ENCODE results near the gene CARD10. TPM values are rescaled to one million over a fixed set of nuclear protein-coding genes. Genes with fewer than 3 reads are reported as not detected.
"Not testable (repeated sequence)": the region's sequence is repeated elsewhere in the genome, so short reads cannot be mapped to it uniquely, and the experiment has no call there.

Gene CARD10
- total RNA-seq, 2 donors from 2014 or later: 14.2 to 70.7 TPM

- intact Hi-C loops (cut with DNase I): no loop called here
- H3K4me3 ChIP-seq: peak overlapping the region in 1 of 2 donors; percentile 3
- peak overlapping the region; percentile 73 to 77 for H3K27ac ChIP-seq
- H3K9me3 ChIP-seq: no peaks in the 10 kb centered on the region
- WGBS: 59% methylated on average over 11 of the region's 11 CpGs
- peaks cover 7% of the 10 kb centered on the region for H3K4me1 ChIP-seq (replicated peaks)
- TF ChIP-seq CTCF (IDR thresholded peaks at IDR 0.05): peak; percentile 12 to 65 (median 47)
- TF ChIP-seq POLR2AphosphoS5 (IDR thresholded peaks at IDR 0.05): no peak
- no peak for DNase-seq (ENCODE audit: low spot score)
- H3K36me3 ChIP-seq: no peaks in the 10 kb centered on the region
- H3K27me3 ChIP-seq (replicated peaks; ENCODE audit: insufficient read depth): no peaks in the 10 kb centered on the region
Measured at GRCh38 chr22:37544955-37545702, 25.9 kb upstream of the CARD10 start.

GRCh38 chr22:37542959-37543358 is 23.7 kb upstream of the CARD10 start:
- Histone ChIP-seq H3K36me3 (no peaks in the 10 kb centered on the region), H3K4me3 (no peak overlapping the region), H3K4me1 (replicated peaks) (peaks cover 7% of the 10 kb centered on the region), H3K27ac (no peak overlapping the region), H3K27me3 (replicated peaks; ENCODE audit: insufficient read depth) (no peaks in the 10 kb centered on the region), H3K9me3 (no peaks in the 10 kb centered on the region)
- no peak for DNase-seq (ENCODE audit: low spot score)
- intact Hi-C loops (cut with DNase I): no loop called here
- 94% methylated on average over 7 of the region's 7 CpGs for WGBS
- TF ChIP-seq CTCF (IDR thresholded peaks at IDR 0.05): no peak
- no peak for TF ChIP-seq POLR2AphosphoS5 (IDR thresholded peaks at IDR 0.05)
- no peak for TF ChIP-seq POLR2A (IDR thresholded peaks at IDR 0.05)

GRCh38 chr22:37542416-37542815 is 23.2 kb upstream of the CARD10 start:
- H3K36me3 ChIP-seq; H3K4me3 ChIP-seq; H3K27me3 ChIP-seq (replicated peaks; ENCODE audit: insufficient read depth); intact Hi-C loops (cut with DNase I); H3K9me3 ChIP-seq; H3K27ac ChIP-seq; H3K4me1 ChIP-seq (replicated peaks); DNase-seq (ENCODE audit: low spot score): not testable (repeated sequence)
- 90% methylated on average over 4 of the region's 4 CpGs for WGBS

- not testable (repeated sequence) for H3K4me3 ChIP-seq; H3K9me3 ChIP-seq; H3K4me1 ChIP-seq (replicated peaks); H3K27ac ChIP-seq; DNase-seq (ENCODE audit: low spot score); H3K27me3 ChIP-seq (replicated peaks; ENCODE audit: insufficient read depth); H3K36me3 ChIP-seq
- intact Hi-C loops (cut with DNase I): loop anchor here (2.0 to 10.0 kb wide), 2 partner anchors 29 to 55 kb away; no protein-coding TSS in a partner anchor
- 95% methylated on average over 6 of the region's 6 CpGs for WGBS
Measured at GRCh38 chr22:37539790-37540189, 20.6 kb upstream of the CARD10 start.

- Histone ChIP-seq H3K4me1 (replicated peaks) (no peaks in the 10 kb centered on the region), H3K27me3 (replicated peaks; ENCODE audit: insufficient read depth) (no peaks in the 10 kb centered on the region), H3K27ac (no peak overlapping the region), H3K36me3 (no peaks in the 10 kb centered on the region), H3K9me3 (no peaks in the 10 kb centered on the region), H3K4me3 (no peak overlapping the region)
- 17% methylated on average over 19 of the region's 20 CpGs for WGBS
- intact Hi-C loops (cut with DNase I): loop anchor here (2.0 to 10.0 kb wide), 2 partner anchors 30 to 56 kb away; no protein-coding TSS in a partner anchor
- peak; percentile 89 for DNase-seq (ENCODE audit: low spot score)
- TF ChIP-seq POLR2AphosphoS5 (IDR thresholded peaks at IDR 0.05): peak; percentile 67
- TF ChIP-seq CTCF (IDR thresholded peaks at IDR 0.05): peak; percentile 74 to 100 (median 91)
- TF ChIP-seq POLR2A (IDR thresholded peaks at IDR 0.05): no peak
Measured at GRCh38 chr22:37538590-37539357, 19.6 kb upstream of the CARD10 start.
